ENCODE results near the gene PITPNB. TPM values are rescaled to one million over a fixed set of nuclear protein-coding genes. Genes with fewer than 3 reads are reported as not detected.

Gene PITPNB
- polyA plus RNA-seq, 1 donor (not counting 4 experiments of a cell fraction or from before 2014, with no cell fraction given) = 81.6 TPM

GRCh38 chr22:27900153-27900552 is 18.9 kb downstream of the PITPNB start:
- Histone ChIP-seq H3K9me3 (ENCODE audit: control insufficient read depth, low read depth, low read length) (no peaks in the 10 kb centered on the region), H4K20me1 (ENCODE audit: control insufficient read depth, extremely low read depth, insufficient read depth, low read length) (no peaks in the 10 kb centered on the region), H2AFZ (ENCODE audit: control insufficient read depth, low read length) (no peak overlapping the region), H3K4me3 (ENCODE audit: control insufficient read depth in 2 of 3, extremely low read depth in 1 of 3, insufficient read depth in 2 of 3, low read depth in 1 of 3, low read length in 3 of 3) (no peak overlapping the region), H3K27ac (ENCODE audit: control insufficient read depth, insufficient read depth, low read length) (no peak overlapping the region), H3K27me3 (ENCODE audit: control insufficient read depth, extremely low read depth, insufficient read depth, low read length) (no peaks in the 10 kb centered on the region), H3K9ac (ENCODE audit: control insufficient read depth, extremely low read depth, insufficient read depth, low read length) (no peak overlapping the region), H3K4me2 (ENCODE audit: control insufficient read depth, extremely low read depth, insufficient read depth, low read depth, low read length) (no peak overlapping the region), H3K9me1 (ENCODE audit: control insufficient read depth, extremely low read depth, insufficient read depth, low read length) (no peaks in the 10 kb centered on the region), H3K79me2 (ENCODE audit: control insufficient read depth, insufficient read depth, low read length) (peaks cover 64% of the 10 kb centered on the region), H3K4me1 (ENCODE audit: control insufficient read depth, extremely low read depth, insufficient read depth, low read length) (no peaks in the 10 kb centered on the region), H3K36me3 (ENCODE audit: control insufficient read depth in 2 of 2, extremely low read depth in 1 of 2, insufficient read depth in 2 of 2, low read length in 2 of 2) (peaks cover 17 to 33% of the 10 kb centered on the region in 2 experiments)
- TF ChIP-seq EZH2 (IDR thresholded peaks at IDR 0.05; ENCODE audit: low read length) = no peak
- no peak for TF ChIP-seq CTCF (optimal IDR thresholded peaks at IDR 0.05 in 1 of 3, IDR thresholded peaks at IDR 0.05 in 1 of 3, conservative IDR thresholded peaks at IDR 0.05 in 1 of 3; ENCODE audit: extremely low read depth in 1 of 3, insufficient read depth in 2 of 3, low read length in 3 of 3)
- FAIRE-seq (no peak), DNase-seq (ENCODE audit: low read depth, low spot score) (no peak)
- dilution Hi-C loops (cut with MboI; ENCODE audit: extremely low pct_ligation_motif_present, low sequenced_read_pairs) = no loop called here

GRCh38 chr22:27896245-27896644 is 22.8 kb downstream of the PITPNB start:
- no peak overlapping the region for H3K9ac ChIP-seq (ENCODE audit: control insufficient read depth, extremely low read depth, insufficient read depth, low read length)
- peaks cover 40% of the 10 kb centered on the region for H3K79me2 ChIP-seq (ENCODE audit: control insufficient read depth, insufficient read depth, low read length)
- H4K20me1 ChIP-seq (ENCODE audit: control insufficient read depth, extremely low read depth, insufficient read depth, low read length) = no peaks in the 10 kb centered on the region
- no peak overlapping the region for H3K4me2 ChIP-seq (ENCODE audit: control insufficient read depth, extremely low read depth, insufficient read depth, low read depth, low read length)
- dilution Hi-C loops (cut with MboI; ENCODE audit: extremely low pct_ligation_motif_present, low sequenced_read_pairs) = no loop called here
- no peaks in the 10 kb centered on the region for H3K4me1 ChIP-seq (ENCODE audit: control insufficient read depth, extremely low read depth, insufficient read depth, low read length)
- no peak for TF ChIP-seq EZH2 (IDR thresholded peaks at IDR 0.05; ENCODE audit: low read length)
- TF ChIP-seq CTCF (optimal IDR thresholded peaks at IDR 0.05 in 1 of 3, IDR thresholded peaks at IDR 0.05 in 1 of 3, conservative IDR thresholded peaks at IDR 0.05 in 1 of 3; ENCODE audit: extremely low read depth in 1 of 3, insufficient read depth in 2 of 3, low read length in 3 of 3) = no peak
- H3K27me3 ChIP-seq (ENCODE audit: control insufficient read depth, extremely low read depth, insufficient read depth, low read length) = no peaks in the 10 kb centered on the region
- H3K27ac ChIP-seq (ENCODE audit: control insufficient read depth, insufficient read depth, low read length) = no peak overlapping the region
- no peaks in the 10 kb centered on the region for H3K9me3 ChIP-seq (ENCODE audit: control insufficient read depth, low read depth, low read length)
- H3K9me1 ChIP-seq (ENCODE audit: control insufficient read depth, extremely low read depth, insufficient read depth, low read length) = no peaks in the 10 kb centered on the region
- peaks cover 24 to 42% of the 10 kb centered on the region in 2 experiments for H3K36me3 ChIP-seq (ENCODE audit: control insufficient read depth in 2 of 2, extremely low read depth in 1 of 2, insufficient read depth in 2 of 2, low read length in 2 of 2)
- DNase-seq (ENCODE audit: low read depth, low spot score) = no peak
- no peak for FAIRE-seq
- H3K4me3 ChIP-seq (ENCODE audit: control insufficient read depth in 2 of 3, extremely low read depth in 1 of 3, insufficient read depth in 2 of 3, low read depth in 1 of 3, low read length in 3 of 3) = no peak overlapping the region
- H2AFZ ChIP-seq (ENCODE audit: control insufficient read depth, low read length) = no peak overlapping the region

Measured in keratinocyte (primary cell).